B cell (primary cell): ENCODE results near the gene CFAP70.

Experiments
- CTCF ChIP-seq: fragments of 200-600 bp; IDR thresholded peaks from one replicate; pipeline ENCODE4 v1.8.0; 2022; ENCODE audit warnings: antibody characterized with exemption, mild to moderate bottlenecking
- EZH2 ChIP-seq: IDR thresholded peaks from 2 replicates; pipeline ENCODE4 v1.6.1; 2012; ENCODE audit warnings: borderline replicate concordance, low read depth, mild to moderate bottlenecking, moderate library complexity, low read length; ENCODE audit not compliant: insufficient read depth, poor library complexity, severe bottlenecking

- TF ChIP-seq CTCF (no peak), EZH2 (no peak)
Measured at GRCh38 chr10:73264423-73264822, 94.2 kb downstream of the CFAP70 start.
